GM19372 (cell line): Measurements from ENCODE around the gene NTM.

ENCODE experiments used
- ATAC-seq: cut with Tn5 transposase; IDR thresholded peaks from one replicate; pipeline ENCODE4 v1.9.1; 2021; ENCODE audit warnings: mild to moderate bottlenecking, low read depth, moderate library complexity; ENCODE audit not compliant: unreplicated experiment

The NTM gene

GRCh38 chr11:131838016-131838415 lies 467.6 kb downstream of the NTM start:
- no peak for ATAC-seq

- ATAC-seq = no peak
Observed at GRCh38 chr11:131839326-131839725, 468.9 kb downstream of the NTM start.

GRCh38 chr11:131840545-131840944 lies 470.1 kb downstream of the NTM start:
- ATAC-seq = no peak

- ATAC-seq = no peak
Observed at GRCh38 chr11:131841028-131841427, 470.6 kb downstream of the NTM start.

GRCh38 chr11:131841925-131842635 lies 471.7 kb downstream of the NTM start:
- no peak for ATAC-seq

GRCh38 chr11:131845255-131845654 lies 474.8 kb downstream of the NTM start:
- ATAC-seq = no peak

- no peak for ATAC-seq
Observed at GRCh38 chr11:131849485-131849884, 479.1 kb downstream of the NTM start.

- ATAC-seq = no peak
Observed at GRCh38 chr11:131850507-131850906, 480.1 kb downstream of the NTM start.

GRCh38 chr11:131851964-131852755 lies 481.7 kb downstream of the NTM start:
- no peak for ATAC-seq

GRCh38 chr11:131852757-131853156 lies 482.3 kb downstream of the NTM start:
- no peak for ATAC-seq

- ATAC-seq = no peak
Observed at GRCh38 chr11:131854391-131854790, 484.0 kb downstream of the NTM start.

GRCh38 chr11:131855320-131855719 lies 484.9 kb downstream of the NTM start:
- ATAC-seq = no peak

GRCh38 chr11:131857246-131857645 lies 486.8 kb downstream of the NTM start:
- no peak for ATAC-seq

- no peak for ATAC-seq
Observed at GRCh38 chr11:131858505-131858904, 488.1 kb downstream of the NTM start.

GRCh38 chr11:131859538-131860210 lies 489.3 kb downstream of the NTM start:
- no peak for ATAC-seq

GRCh38 chr11:131864228-131864627 lies 493.8 kb downstream of the NTM start:
- ATAC-seq = no peak

GRCh38 chr11:131865860-131866259 lies 495.4 kb downstream of the NTM start:
- no peak for ATAC-seq

- no peak for ATAC-seq
Observed at GRCh38 chr11:131866535-131867400, 496.4 kb downstream of the NTM start.

GRCh38 chr11:131867457-131868257 lies 497.2 kb downstream of the NTM start:
- ATAC-seq = no peak
